Measurements from ENCODE around the gene IQSEC2. TPM values are rescaled to one million over a fixed set of nuclear protein-coding genes. Genes with fewer than 3 reads are reported as not detected.
A peak's percentile ranks its signal among the peaks of the same experiment; 100 is the strongest.

Gene IQSEC2
- total and polyA plus RNA-seq, 9 of the 15 experiments (the other 6 are each of a cell fraction or from before 2014, with no cell fraction given), result 2.7 to 41.8 (median 20.1) TPM

- TF ChIP-seq NR2C2 (CRISPR knock-in tag; IDR thresholded peaks at IDR 0.05), result no peak
- peak; percentile 51; the same call in 1 of the 2 replicates for TF ChIP-seq NR2C2 (tag; IDR thresholded peaks at IDR 0.05)
- peak; percentile 68; the same call in 1 of the 2 replicates for TF ChIP-seq ESRRA (IDR thresholded peaks at IDR 0.05; ENCODE audit: borderline replicate concordance, low read depth)
- TF ChIP-seq MCM7 (IDR thresholded peaks at IDR 0.05), result peak in 1 of 2 experiments; percentile 81; a peak in 1 of 4 replicates
- TF ChIP-seq POLR2AphosphoS5 (IDR thresholded peaks at IDR 0.05; ENCODE audit: control insufficient read depth, insufficient read depth, low read depth, low read length), result peak; percentile 63
- TF ChIP-seq SMARCA5 (IDR thresholded peaks at IDR 0.05), result peak; percentile 18; the same call in 1 of the 2 replicates
- TF ChIP-seq NR2C1 (IDR thresholded peaks at IDR 0.05), result peak; percentile 48; the same call in 1 of the 2 replicates
- 0 out of 2 replicates have a peak, but pooled peaks have one; percentile 25 for TF ChIP-seq NR2C1 (tag; IDR thresholded peaks at IDR 0.05)
- peak; percentile 99 for TF ChIP-seq ARID3A (IDR thresholded peaks at IDR 0.05; ENCODE audit: borderline replicate concordance, low read depth, low read length)
- peak; percentile 69 for TF ChIP-seq CREM (IDR thresholded peaks at IDR 0.05; ENCODE audit: low read depth)
- no peak for TF ChIP-seq ZNF24 (IDR thresholded peaks at IDR 0.05)
- no peak for TF ChIP-seq CREB5 (CRISPR knock-in tag; IDR thresholded peaks at IDR 0.05)
- TF ChIP-seq YY1 (IDR thresholded peaks at IDR 0.05; ENCODE audit: borderline replicate concordance in 1 of 3, control insufficient read depth in 1 of 3, extremely low read depth in 1 of 3, insufficient read depth in 3 of 3, insufficient read length in 1 of 3, insufficient replicate concordance in 2 of 3, low read depth in 1 of 3, low read length in 2 of 3), result peak; percentile 92 to 97 (median 94)
- TF ChIP-seq TOE1 (IDR thresholded peaks at IDR 0.05; ENCODE audit: borderline replicate concordance), result peak; percentile 75
- no peak for TF ChIP-seq TOE1 (CRISPR knock-in tag; IDR thresholded peaks at IDR 0.05; ENCODE audit: borderline replicate concordance, low read depth)
- peak; percentile 96 for TF ChIP-seq ZBTB2 (IDR thresholded peaks at IDR 0.05)
- no peak for TF ChIP-seq HOXB6 (CRISPR knock-in tag; IDR thresholded peaks at IDR 0.05; ENCODE audit: borderline replicate concordance)
- no peak for TF ChIP-seq ZNF75A (CRISPR knock-in tag; IDR thresholded peaks at IDR 0.05)
- 0 out of 2 replicates have a peak, but pooled peaks have one; percentile 75 for TF ChIP-seq ZC3H8 (IDR thresholded peaks at IDR 0.05)
- peak; percentile 65; the same call in 1 of the 2 replicates for TF ChIP-seq NCOA1 (IDR thresholded peaks at IDR 0.05; ENCODE audit: low read depth)
- TF ChIP-seq ATF2 (CRISPR knock-in tag; IDR thresholded peaks at IDR 0.05), result no peak
Observed at GRCh38 chrX:53224860-53225797, 56.3 kb downstream of the IQSEC2 start, which contains the start of gene KDM5C (continued).

Data from K562 (cell line).